ENCODE results near the gene UBR4. TPM values are rescaled to one million over a fixed set of nuclear protein-coding genes. Genes with fewer than 3 reads are reported as not detected.
A peak's percentile ranks its signal among the peaks of the same experiment; 100 is the strongest.

Gene UBR4
- total RNA-seq, 2 experiments from 2014 or later = 133 TPM

DNA sequence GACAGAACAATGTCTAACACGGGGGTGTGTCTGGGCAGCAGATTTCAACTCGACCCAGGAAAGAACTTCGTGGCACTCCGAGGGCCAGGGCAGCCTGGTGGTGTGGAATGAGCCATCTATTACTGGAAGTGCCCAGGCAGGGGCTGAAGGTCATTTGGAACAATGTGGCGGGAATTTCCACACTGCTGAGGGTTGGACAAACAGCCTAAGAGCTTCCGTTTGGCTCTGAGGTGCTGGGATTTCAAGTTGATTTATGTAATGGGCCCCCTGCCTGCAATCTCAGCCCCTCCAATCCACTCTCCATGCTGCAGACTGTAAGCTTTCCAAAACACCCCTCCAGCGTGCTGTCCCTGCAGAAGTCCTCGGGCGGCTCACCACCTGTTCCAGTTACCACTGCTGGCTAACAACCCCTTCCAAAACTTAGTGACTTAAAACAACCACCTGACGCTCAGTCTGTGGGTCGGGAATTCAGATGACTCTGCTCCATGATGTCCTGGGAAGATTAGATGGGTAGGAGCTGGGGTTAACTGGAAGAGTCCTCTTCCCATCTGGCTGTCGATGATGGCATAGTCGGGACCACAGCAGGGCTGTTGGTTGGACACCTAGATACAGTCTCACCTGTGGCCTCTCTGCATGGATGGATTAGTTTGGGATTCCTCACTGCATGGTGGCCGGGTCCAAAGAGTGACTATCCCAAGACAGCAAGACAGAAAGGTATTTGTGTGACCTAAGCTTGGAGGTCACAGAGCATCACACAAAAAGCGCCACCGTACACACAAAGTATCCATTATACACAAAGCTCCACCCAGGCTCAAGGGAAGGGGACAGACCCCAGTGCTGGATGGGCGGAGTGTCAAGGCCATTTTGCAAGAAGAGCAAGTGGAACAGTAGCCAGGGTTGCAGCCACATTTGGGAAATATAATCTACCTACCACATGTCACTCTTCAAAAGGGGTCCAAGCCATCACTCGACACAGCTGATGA lies 163.9 kb downstream of the UBR4 start:
- H3K36me3 Mint-ChIP-seq (ENCODE audit: low read depth) = no peaks in the 10 kb centered on the region
- intact Hi-C loops (cut with micrococcal nuclease) = no loop called here
- H3K4me1 Mint-ChIP-seq (ENCODE audit: low read depth) = peaks cover 19% of the 10 kb centered on the region
- H3K9me3 Mint-ChIP-seq = no peaks in the 10 kb centered on the region
- no peak overlapping the region for H3K4me3 Mint-ChIP-seq
- DNase-seq (no peak), ATAC-seq (no peak)
- no peak overlapping the region for H3K27ac Mint-ChIP-seq
- CTCF ChIA-PET = no interaction called here
- no peak for TF ChIP-seq CTCF (IDR thresholded peaks at IDR 0.05)
- POLR2A ChIA-PET = interaction anchor here (0.6 to 1.3 kb wide), 2 partner anchors 131 to 207 kb away, joined by 3 read pairs; no protein-coding TSS in a partner anchor
- H3K27me3 Mint-ChIP-seq = peaks cover 9% of the 10 kb centered on the region

- ChIA-PET CTCF (no interaction called here), POLR2A (interaction anchor here (1.3 kb wide), 1 partner anchor 208 kb away, joined by 3 read pairs; no protein-coding TSS in a partner anchor)
- Mint-ChIP-seq H3K9me3 (no peaks in the 10 kb centered on the region), H3K27ac (no peak overlapping the region), H3K27me3 (peaks cover 10% of the 10 kb centered on the region), H3K4me1 (ENCODE audit: low read depth) (peaks cover 15% of the 10 kb centered on the region), H3K36me3 (ENCODE audit: low read depth) (no peaks in the 10 kb centered on the region), H3K4me3 (no peak overlapping the region)
- TF ChIP-seq CTCF (IDR thresholded peaks at IDR 0.05) = no peak
- ATAC-seq (peak; percentile 87), DNase-seq (peak; percentile 63)
- intact Hi-C loops (cut with micrococcal nuclease) = no loop called here
These were observed 164.9 kb downstream of the UBR4 start for GRCh38 chr1:19044975-19045831.

DNA sequence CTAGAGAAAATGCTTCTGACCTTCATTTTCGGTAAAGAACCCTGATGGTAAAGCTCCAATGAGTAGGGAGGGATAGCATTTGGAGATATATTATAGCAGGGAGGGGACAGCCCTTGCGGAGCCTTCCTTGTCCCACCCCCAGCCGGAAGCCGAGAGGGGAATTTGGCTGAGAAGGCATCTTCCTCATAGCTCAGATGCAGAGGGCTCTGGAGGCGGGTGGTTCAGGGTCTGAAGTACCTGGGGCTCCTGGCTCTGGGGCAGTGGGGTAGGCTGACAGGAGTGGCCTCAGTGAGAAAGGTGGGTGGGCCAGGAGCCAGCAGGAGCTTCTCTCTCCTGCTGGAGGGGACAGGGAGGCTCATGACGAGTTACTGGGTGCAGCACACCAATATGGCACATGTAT lies 165.6 kb downstream of the UBR4 start:
- no peak overlapping the region for H3K27ac Mint-ChIP-seq
- H3K27me3 Mint-ChIP-seq = peaks cover 10% of the 10 kb centered on the region
- DNase-seq (no peak), ATAC-seq (no peak)
- ChIA-PET CTCF (no interaction called here), POLR2A (no interaction called here)
- H3K9me3 Mint-ChIP-seq = no peaks in the 10 kb centered on the region
- no peak for TF ChIP-seq CTCF (IDR thresholded peaks at IDR 0.05)
- no peaks in the 10 kb centered on the region for H3K36me3 Mint-ChIP-seq (ENCODE audit: low read depth)
- H3K4me1 Mint-ChIP-seq (ENCODE audit: low read depth) = peaks cover 15% of the 10 kb centered on the region
- intact Hi-C loops (cut with micrococcal nuclease) = no loop called here
- no peak overlapping the region for H3K4me3 Mint-ChIP-seq

GRCh38 chr1:19043579-19044443 lies 166.3 kb downstream of the UBR4 start:
- no peak overlapping the region for H3K27ac Mint-ChIP-seq
- POLR2A ChIA-PET = interaction anchor here (1.1 kb wide), 1 partner anchor 34 kb away, joined by 3 read pairs; no protein-coding TSS in a partner anchor

More at GRCh38 chr1:19043579-19044443, 166.3 kb downstream of the UBR4 start:
- CTCF ChIA-PET = interaction anchor here (3.1 kb wide), 1 partner anchor 136 kb away, joined by 12 read pairs; no protein-coding TSS in a partner anchor
- H3K4me3 Mint-ChIP-seq = no peak overlapping the region
- no peaks in the 10 kb centered on the region for H3K9me3 Mint-ChIP-seq
- H3K27me3 Mint-ChIP-seq = peaks cover 10% of the 10 kb centered on the region
- no peaks in the 10 kb centered on the region for H3K36me3 Mint-ChIP-seq (ENCODE audit: low read depth)
- intact Hi-C loops (cut with micrococcal nuclease) = no loop called here
- DNase-seq (no peak), ATAC-seq (no peak)
- TF ChIP-seq CTCF (IDR thresholded peaks at IDR 0.05) = no peak
- peaks cover 15% of the 10 kb centered on the region for H3K4me1 Mint-ChIP-seq (ENCODE audit: low read depth)
